GM18951 (cell line): Measurements from ENCODE around the gene FBXO3.

Experiments used
- POLR2A ChIP-seq: IDR thresholded peaks from 4 replicates; pipeline ENCODE4 v1.6.1; 2011; ENCODE audit warnings: mild to moderate bottlenecking; ENCODE audit not compliant: insufficient read length, insufficient read depth; ENCODE audit errors: extremely low read depth
- in situ Hi-C: fragments of 300-500 bp; cut with MboI; formaldehyde crosslinking; loops from one replicate; pipeline ENCODE4 v1.12.0; 2022; ENCODE audit warnings: low sequenced_read_pairs, mixed read lengths, inconsistent platforms; ENCODE audit not compliant: unreplicated experiment

Gene FBXO3

DNA sequence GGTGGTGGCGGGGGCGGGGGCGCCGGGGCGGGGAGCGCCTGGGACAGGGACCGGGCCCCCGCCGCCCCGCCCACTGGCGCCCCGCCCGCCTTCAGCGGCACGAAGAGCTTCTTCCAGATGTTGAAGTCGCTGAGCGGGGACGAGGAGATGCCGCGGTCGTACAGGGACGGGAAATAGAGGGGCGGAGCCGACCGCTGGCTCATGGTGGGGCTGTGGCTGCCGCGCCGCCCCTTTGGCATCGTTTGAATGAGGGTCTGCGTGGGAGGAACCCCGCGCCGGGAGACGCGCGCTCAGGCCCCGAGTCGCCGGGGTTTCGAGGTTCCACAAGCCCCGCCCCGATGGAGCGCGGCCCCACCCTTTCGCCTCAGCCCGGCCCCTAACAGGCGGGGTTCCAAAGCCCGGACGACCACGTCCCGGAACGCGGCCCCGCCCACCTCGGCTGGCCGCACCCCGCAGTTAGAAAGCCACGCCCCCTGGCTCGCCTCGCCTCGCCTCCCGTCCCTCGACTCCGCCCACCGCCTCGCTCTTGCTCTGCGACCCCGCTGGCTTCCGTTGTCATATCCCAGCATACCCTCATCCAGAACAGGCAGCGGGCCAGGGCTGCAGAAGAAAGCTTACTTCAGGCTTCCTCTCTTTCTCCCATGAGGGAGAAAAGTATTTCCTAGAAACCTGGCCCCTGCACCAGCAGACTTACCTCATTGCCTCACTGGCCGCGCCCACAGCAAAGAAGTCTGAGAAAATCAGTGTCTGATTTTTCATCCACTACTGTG lies 73.6 kb downstream of the FBXO3 start, which contains the start of gene C11orf91:
TSS of gene C11orf91 (minus strand) at position 325 of the 770 bp plus-strand sequence. CDS start at position 239, 86 bp downstream.
- in situ Hi-C loops = no loop called here
- peak; percentile 39 for TF ChIP-seq POLR2A

GRCh38 chr11:33700063-33700501 lies 74.2 kb downstream of the FBXO3 start:
- in situ Hi-C loops = no loop called here
- TF ChIP-seq POLR2A = no peak

- no peak for TF ChIP-seq POLR2A
- in situ Hi-C loops = no loop called here
These were observed 74.7 kb downstream of the FBXO3 start for GRCh38 chr11:33699515-33700062.

- in situ Hi-C loops = no loop called here
- no peak for TF ChIP-seq POLR2A
These were observed 75.4 kb downstream of the FBXO3 start for GRCh38 chr11:33698921-33699320.

DNA sequence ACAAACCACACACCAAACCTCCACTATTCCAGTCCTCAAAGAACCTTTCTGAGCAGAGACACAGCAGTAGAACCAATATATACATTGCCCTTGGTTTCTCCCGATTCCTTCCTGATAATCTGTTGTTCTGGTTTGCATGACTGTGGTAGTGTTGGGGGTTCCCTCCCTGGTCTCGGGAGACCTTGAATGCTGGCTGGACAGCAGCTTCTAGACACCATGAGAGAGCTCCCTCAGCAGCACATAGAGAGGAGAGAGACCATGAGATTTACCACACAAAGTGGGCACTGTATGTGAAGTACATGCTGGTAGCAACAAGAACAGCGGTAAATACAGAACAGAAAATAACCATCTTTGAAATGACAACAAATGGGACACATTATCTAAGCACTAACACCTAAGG lies 76.3 kb downstream of the FBXO3 start:
- TF ChIP-seq POLR2A = no peak
- in situ Hi-C loops = no loop called here

- in situ Hi-C loops = no loop called here
- no peak for TF ChIP-seq POLR2A
These were observed 77.2 kb downstream of the FBXO3 start for GRCh38 chr11:33696931-33697638.

GRCh38 chr11:33696411-33696810 lies 77.9 kb downstream of the FBXO3 start:
- in situ Hi-C loops = no loop called here

DNA sequence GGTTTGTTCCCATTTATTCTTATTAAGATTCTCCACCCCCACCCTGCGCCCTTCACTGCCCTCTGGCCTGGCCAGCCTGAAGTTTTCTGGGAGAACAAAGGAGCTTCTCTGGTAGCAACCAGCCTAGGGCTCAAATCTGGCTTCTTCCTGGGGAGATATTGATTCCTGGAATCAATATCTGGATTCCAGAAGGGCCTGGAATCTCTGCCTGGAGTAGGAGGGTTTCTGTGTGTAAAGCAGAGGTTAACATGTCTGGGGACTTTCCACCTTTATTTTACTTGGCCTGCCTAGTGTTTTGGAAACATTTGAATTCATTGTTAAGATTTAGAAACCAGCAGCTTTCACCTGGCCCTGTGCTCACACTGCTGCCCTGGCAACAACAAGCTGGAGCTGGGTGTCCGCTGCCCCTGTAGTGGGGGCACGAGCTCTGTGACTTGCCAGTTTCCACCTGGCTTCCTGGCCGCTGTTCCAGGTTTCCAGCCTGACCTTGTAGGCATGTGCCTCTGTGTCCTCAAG lies 79.2 kb downstream of the FBXO3 start:
- TF ChIP-seq POLR2A = no peak

More at GRCh38 chr11:33696411-33696810, 77.9 kb downstream of the FBXO3 start:
- no peak for TF ChIP-seq POLR2A

DNA sequence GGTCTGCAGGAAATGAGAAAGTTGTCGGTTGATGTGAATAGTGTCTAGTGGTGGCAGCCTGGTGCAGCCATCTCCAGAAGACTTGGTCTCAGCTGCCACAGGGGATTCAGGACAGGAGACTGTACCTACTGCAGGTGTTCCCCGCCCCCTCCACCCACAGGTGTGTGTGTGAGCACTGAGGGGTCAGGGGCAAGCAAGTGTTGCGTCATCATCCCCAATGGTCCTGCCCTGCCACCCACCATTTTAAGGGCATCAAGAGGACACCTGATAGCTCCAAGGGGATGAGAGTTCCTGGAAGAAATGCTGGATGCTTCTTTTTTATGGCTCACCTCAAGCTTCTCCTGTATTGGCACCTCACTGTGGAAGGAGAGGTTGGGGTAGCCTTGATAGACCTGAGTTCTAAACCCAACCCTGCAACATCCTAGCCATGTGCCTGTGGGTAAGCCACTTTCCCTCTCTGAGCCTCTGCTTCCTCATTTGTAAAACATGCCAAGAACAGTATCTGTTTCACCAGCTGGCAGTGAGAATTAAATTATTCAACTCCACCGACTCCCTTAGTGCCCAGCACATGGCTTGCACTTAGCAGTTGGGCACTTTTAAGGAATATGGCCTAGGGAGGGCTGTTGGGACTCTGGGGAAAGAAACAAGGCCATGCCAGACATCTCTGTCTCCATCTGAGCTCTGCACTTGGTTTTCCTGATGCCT lies 79.8 kb downstream of the FBXO3 start:
- no peak for TF ChIP-seq POLR2A
- in situ Hi-C loops = no loop called here

More for the DNA sequence above, 79.2 kb downstream of the FBXO3 start:
- in situ Hi-C loops = no loop called here

GRCh38 chr11:33692541-33692940 lies 81.8 kb downstream of the FBXO3 start:
- TF ChIP-seq POLR2A = no peak
- in situ Hi-C loops = no loop called here

GRCh38 chr11:33692013-33692504 lies 82.3 kb downstream of the FBXO3 start:
- in situ Hi-C loops = no loop called here

DNA sequence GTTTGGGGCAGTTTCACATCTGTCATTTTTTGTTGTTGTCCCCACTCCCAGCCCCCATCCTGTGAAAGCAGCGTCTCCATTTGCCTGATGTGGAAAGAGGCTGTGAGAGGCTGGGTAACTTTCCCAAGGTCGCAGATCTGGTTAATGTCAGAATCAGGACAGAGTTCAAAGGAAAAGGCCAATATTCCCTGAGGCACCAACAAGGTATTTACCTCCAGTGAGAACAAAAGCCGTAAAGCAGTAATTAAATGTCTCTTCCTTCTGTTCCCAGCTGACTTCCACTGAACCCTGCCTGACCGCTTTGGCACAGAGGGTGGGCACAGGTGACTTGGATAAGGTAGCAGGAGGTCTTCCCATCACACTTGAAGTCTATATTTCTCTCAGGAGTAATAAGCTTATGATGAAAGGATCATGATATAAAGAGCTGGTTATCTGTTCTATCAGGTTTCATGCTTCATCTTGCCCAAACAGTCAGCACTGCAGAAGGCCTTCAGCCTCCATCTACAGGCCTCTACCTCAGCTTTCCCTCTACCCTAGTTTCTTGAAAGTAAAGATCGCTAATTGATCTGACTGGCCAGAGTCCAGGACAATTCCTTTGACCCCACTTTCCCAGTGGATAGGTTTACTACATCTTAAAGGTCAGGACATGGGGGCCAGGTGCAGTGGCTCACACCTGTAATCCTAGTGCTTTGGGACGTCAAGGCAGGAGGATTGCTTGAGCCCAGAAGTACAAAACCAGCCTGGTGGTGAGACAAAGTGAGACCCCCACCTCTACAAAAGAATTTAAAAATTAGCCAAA lies 83.1 kb downstream of the FBXO3 start:
- no peak for TF ChIP-seq POLR2A
- in situ Hi-C loops = no loop called here

More at GRCh38 chr11:33692013-33692504, 82.3 kb downstream of the FBXO3 start:
- no peak for TF ChIP-seq POLR2A
